GM23248 (cell line): ENCODE results near the gene KCNH5. TPM values are rescaled to one million over a fixed set of nuclear protein-coding genes. Genes with fewer than 3 reads are reported as not detected.

Source experiments
- DNase-seq: peaks from one replicate; pipeline ENCODE4 v3.0.0-alpha.2; 2015
- H2AFZ ChIP-seq: fragments of 200-600 bp; sonication (generic); 2 replicates; pipeline ENCODE4 v1.6.1; 2016; ENCODE audit warnings: antibody characterized with exemption
- H3F3A ChIP-seq: fragments of 200-600 bp; sonication (generic); 2 replicates; pipeline ENCODE4 v1.6.1; 2016; ENCODE audit warnings: mild to moderate bottlenecking, antibody characterized with exemption, mixed run types; ENCODE audit not compliant: insufficient read depth
- H3K27ac ChIP-seq: fragments of 200-600 bp; sonication (generic); 2 replicates; pipeline ENCODE4 v1.5.1; 2016; ENCODE audit warnings: mild to moderate bottlenecking
- H3K27me3 ChIP-seq: fragments of 200-600 bp; sonication (generic); replicated peaks from 2 replicates; pipeline ENCODE4 v1.6.1; 2016; ENCODE audit warnings: mild to moderate bottlenecking; ENCODE audit not compliant: insufficient read depth
- H3K36me3 ChIP-seq: fragments of 200-600 bp; sonication (generic); 2 replicates; pipeline ENCODE4 v1.6.1; 2016; ENCODE audit warnings: low read depth, mild to moderate bottlenecking
- H3K4me1 ChIP-seq: fragments of 200-600 bp; sonication (generic); 2 replicates; pipeline ENCODE4 v1.6.1; 2016; ENCODE audit warnings: mild to moderate bottlenecking; ENCODE audit not compliant: insufficient read depth
- H3K4me2 ChIP-seq: fragments of 200-600 bp; sonication (generic); one replicate; pipeline ENCODE4 v1.6.1; 2016; ENCODE audit warnings: mild to moderate bottlenecking; ENCODE audit not compliant: unreplicated experiment
- H3K4me3 ChIP-seq: fragments of 200-600 bp; sonication (generic); 2 replicates; pipeline ENCODE4 v1.5.1; 2016; ENCODE audit warnings: mild to moderate bottlenecking
- H3K79me2 ChIP-seq: fragments of 200-600 bp; sonication (generic); 2 replicates; pipeline ENCODE4 v1.6.1; 2016; ENCODE audit warnings: mild to moderate bottlenecking; ENCODE audit not compliant: insufficient read depth
- H3K9ac ChIP-seq: fragments of 200-600 bp; sonication (generic); 2 replicates; pipeline ENCODE4 v1.6.1; 2016; ENCODE audit warnings: mild to moderate bottlenecking
- H3K9me2 ChIP-seq: fragments of 200-600 bp; sonication (generic); 2 replicates; pipeline ENCODE4 v1.6.1; 2016; ENCODE audit warnings: mixed run types, mild to moderate bottlenecking, moderate library complexity; ENCODE audit not compliant: insufficient read depth
- H3K9me3 ChIP-seq: fragments of 200-600 bp; sonication (generic); one replicate; pipeline ENCODE4 v1.6.1; 2017; ENCODE audit warnings: low read depth
- H4K20me1 ChIP-seq: fragments of 200-600 bp; sonication (generic); 2 replicates; pipeline ENCODE4 v1.6.0; 2016; ENCODE audit not compliant: insufficient read depth
- EZH2 ChIP-seq: fragments of 200-600 bp; sonication (generic); IDR thresholded peaks from 2 replicates; pipeline ENCODE4 v1.6.1; 2018; ENCODE audit warnings: antibody characterized with exemption, mild to moderate bottlenecking; ENCODE audit not compliant: insufficient read depth, poor library complexity, severe bottlenecking
- EZH2phosphoT487 ChIP-seq: fragments of 200-600 bp; sonication (generic); IDR thresholded peaks from 2 replicates; pipeline ENCODE4 v1.6.1; 2018; ENCODE audit warnings: antibody characterized with exemption, moderate library complexity, mild to moderate bottlenecking, low read depth; ENCODE audit not compliant: insufficient read depth
- WGBS, 2 experiments: methylation state at CpG; one replicate each; pipeline ENCODE4 v1.1.6; 2015 to 2017; ENCODE audit warnings: low lambda C conversion rate in 2 of 2, low coverage in 1 of 2; ENCODE audit errors: missing lambda C conversion rate in 2 of 2; 5-methylcytosine and 5-hydroxymethylcytosine counted together
- in situ Hi-C: fragments of 300-500 bp; cut with MboI; formaldehyde crosslinking; loops from 2 replicates; pipeline ENCODE4 v1.15.0; 2020
- polyA plus RNA-seq: library from polyadenylated mRNA; unstranded; fragments of >200 nt; fragmentation: Nextera tagmentation; extraction: Ambion mirVana; gene quantifications from 2 replicates; pipeline ENCODE4 v1.2.1, GENCODE V29; 2016
- total RNA-seq: library from RNA; depleted of rRNA; stranded (reverse); fragments of >200 nt; shearing (Covaris generic); gene quantifications from 2 replicates; pipeline ENCODE4 v1.2.3, GENCODE V29; 2014

Gene KCNH5
- total and polyA plus RNA-seq, 2 experiments from 2014 or later: not detected

DNA sequence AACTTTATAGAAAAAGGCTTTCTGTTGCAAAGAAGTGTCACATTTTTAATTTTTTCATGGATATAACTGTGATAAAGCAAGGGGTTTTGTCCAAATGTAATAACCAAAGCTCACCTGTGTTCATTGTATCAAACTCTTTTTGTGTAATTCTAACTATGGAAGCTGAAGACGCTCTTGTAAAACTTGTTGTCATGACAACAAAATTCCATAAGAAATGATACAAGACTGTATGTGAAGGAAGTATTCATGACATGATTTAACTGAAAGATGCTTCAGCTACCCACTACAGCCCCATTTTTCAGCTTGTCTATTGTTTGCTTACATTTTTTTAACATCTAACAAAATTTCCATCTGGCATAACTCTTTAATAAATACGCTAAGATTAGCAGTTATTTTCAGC, 360.9 kb downstream of the KCNH5 start:
- 15 to 25% methylated on average over 2 of the region's 2 CpGs for WGBS, 2 experiments
- in situ Hi-C loops: no loop called here
- no peak overlapping the region for H3K4me3 ChIP-seq
- no peak overlapping the region for H2AFZ ChIP-seq
- H3K27me3 ChIP-seq: no peaks in the 10 kb centered on the region
- no peaks in the 10 kb centered on the region for H3K4me1 ChIP-seq
- DNase-seq: no peak
- no peak overlapping the region for H3K4me2 ChIP-seq
- no peak overlapping the region for H3K27ac ChIP-seq
- TF ChIP-seq EZH2phosphoT487 (no peak), EZH2 (no peak)
- H3K9me3 ChIP-seq: no peaks in the 10 kb centered on the region
- no peaks in the 10 kb centered on the region for H3F3A ChIP-seq
- H3K36me3 ChIP-seq: no peaks in the 10 kb centered on the region
- no peaks in the 10 kb centered on the region for H4K20me1 ChIP-seq
- H3K9me2 ChIP-seq: no peaks in the 10 kb centered on the region
- no peaks in the 10 kb centered on the region for H3K79me2 ChIP-seq
- no peak overlapping the region for H3K9ac ChIP-seq

DNA sequence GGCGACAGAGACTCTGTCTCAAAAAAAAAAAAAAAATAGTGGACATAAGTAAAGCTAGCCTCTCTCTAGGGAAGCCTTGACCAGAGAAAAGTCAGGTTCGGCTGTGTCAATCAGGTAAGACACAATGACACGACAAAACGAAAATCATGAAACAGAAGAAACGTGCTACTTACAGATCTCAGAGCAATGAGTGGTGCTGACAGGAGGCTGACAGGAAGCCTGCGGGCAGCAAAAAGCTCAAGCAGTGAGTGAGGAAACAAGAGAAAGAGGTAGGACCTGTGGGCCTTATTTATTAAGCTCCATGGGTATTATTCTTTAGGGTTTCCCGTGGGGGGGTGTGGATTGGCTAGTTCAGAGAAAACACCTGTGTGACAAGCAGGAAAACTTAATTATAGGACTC, 363.1 kb downstream of the KCNH5 start:
- H3K36me3 ChIP-seq: no peaks in the 10 kb centered on the region
- DNase-seq: no peak
- no peak overlapping the region for H3K9ac ChIP-seq
- WGBS, 2 experiments: 41 to 48% methylated on average over 7 of the region's 7 CpGs
- no peaks in the 10 kb centered on the region for H3K4me1 ChIP-seq
- no peaks in the 10 kb centered on the region for H3F3A ChIP-seq
- no peak overlapping the region for H2AFZ ChIP-seq
- H3K27me3 ChIP-seq: no peaks in the 10 kb centered on the region
- H3K9me3 ChIP-seq: no peaks in the 10 kb centered on the region
- H3K4me2 ChIP-seq: no peak overlapping the region
- in situ Hi-C loops: no loop called here
- H3K27ac ChIP-seq: no peak overlapping the region
- no peaks in the 10 kb centered on the region for H3K79me2 ChIP-seq
- H3K4me3 ChIP-seq: no peak overlapping the region
- no peaks in the 10 kb centered on the region for H3K9me2 ChIP-seq
- TF ChIP-seq EZH2 (no peak), EZH2phosphoT487 (no peak)
- no peaks in the 10 kb centered on the region for H4K20me1 ChIP-seq

DNA sequence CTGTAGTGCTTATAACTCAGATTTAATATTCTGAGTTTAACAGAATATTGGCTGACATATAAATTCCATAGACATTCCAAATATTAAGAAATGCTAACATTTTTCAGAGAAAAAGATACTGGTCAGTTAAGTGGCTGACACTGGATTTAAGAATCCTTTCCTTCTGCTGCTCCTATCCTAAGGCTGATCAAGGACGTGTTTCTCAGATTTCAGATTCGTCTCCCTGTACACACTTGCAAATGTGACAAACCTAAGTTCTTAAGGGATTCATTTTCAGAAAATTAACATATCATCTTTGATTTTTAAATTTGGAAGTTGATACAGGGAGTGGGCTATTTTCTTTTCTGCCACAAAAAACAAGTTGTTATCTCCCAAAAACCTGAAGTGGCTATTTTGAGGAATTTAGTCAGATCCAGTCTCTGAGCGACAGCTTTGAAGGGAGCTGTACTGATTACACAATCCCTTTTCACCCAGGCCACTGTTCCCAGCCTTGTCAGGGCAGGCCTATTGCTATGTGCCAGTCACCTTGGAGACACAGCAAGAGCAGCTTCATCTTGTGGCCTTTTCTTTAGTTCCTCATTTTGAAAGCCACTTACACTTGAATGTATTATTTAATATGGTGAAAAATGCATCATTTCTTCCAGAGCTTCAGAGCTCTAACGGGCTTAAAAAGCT, 370.6 kb downstream of the KCNH5 start:
- DNase-seq: no peak
- Histone ChIP-seq H3F3A (no peaks in the 10 kb centered on the region), H3K4me2 (no peak overlapping the region), H3K27ac (no peak overlapping the region), H4K20me1 (no peaks in the 10 kb centered on the region), H3K36me3 (no peaks in the 10 kb centered on the region), H3K9ac (no peak overlapping the region), H3K27me3 (no peaks in the 10 kb centered on the region), H3K79me2 (no peaks in the 10 kb centered on the region), H3K4me3 (no peak overlapping the region), H3K4me1 (no peaks in the 10 kb centered on the region), H3K9me2 (no peaks in the 10 kb centered on the region), H3K9me3 (no peaks in the 10 kb centered on the region), H2AFZ (no peak overlapping the region)
- WGBS, 2 experiments: 21% methylated on average over 4 of the region's 4 CpGs
- in situ Hi-C loops: no loop called here
- TF ChIP-seq EZH2 (no peak), EZH2phosphoT487 (no peak)

DNA sequence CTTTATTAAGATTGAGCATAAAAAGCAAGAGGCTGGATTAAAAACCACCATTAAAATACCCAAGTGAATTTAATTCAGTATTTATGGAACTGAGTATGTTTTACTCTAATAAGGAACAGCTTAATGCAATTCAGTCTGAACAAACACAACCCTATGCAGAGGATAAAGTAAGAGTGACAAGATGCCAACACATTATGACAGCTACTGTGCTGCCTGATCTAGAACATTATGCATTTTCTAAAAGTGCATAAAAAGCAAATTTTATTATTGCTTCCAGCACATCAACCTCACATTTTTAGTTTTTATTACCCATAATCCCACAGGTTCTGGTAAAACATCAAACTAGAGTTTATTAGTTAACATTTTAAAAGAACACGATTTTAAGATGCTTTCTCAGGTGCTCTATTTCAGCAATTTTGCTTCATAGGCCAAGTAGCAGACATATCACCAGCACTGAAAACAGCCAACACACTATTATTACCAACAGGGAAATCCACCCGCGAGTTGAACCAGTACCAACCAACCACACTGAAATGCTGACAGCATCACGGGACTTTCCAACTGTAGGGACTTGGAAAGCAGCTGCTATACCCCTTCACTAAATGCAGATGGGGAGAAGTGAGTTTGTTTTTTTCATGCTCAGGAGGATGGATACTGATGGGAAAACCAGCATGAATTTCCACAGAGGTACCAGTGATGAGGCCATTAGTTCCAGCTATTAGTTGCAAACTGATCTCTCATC, 372.1 kb downstream of the KCNH5 start:
- TF ChIP-seq EZH2phosphoT487 (no peak), EZH2 (no peak)
- in situ Hi-C loops: no loop called here
- Histone ChIP-seq H3K4me2 (no peak overlapping the region), H2AFZ (no peak overlapping the region), H3K79me2 (no peaks in the 10 kb centered on the region), H3K36me3 (no peaks in the 10 kb centered on the region), H3K9ac (no peak overlapping the region), H3K4me3 (no peak overlapping the region), H3K9me3 (no peaks in the 10 kb centered on the region), H4K20me1 (no peaks in the 10 kb centered on the region), H3K27ac (no peak overlapping the region), H3K27me3 (no peaks in the 10 kb centered on the region), H3F3A (no peaks in the 10 kb centered on the region), H3K9me2 (no peaks in the 10 kb centered on the region), H3K4me1 (no peaks in the 10 kb centered on the region)
- no peak for DNase-seq
- 33 to 41% methylated on average over 4 of the region's 4 CpGs for WGBS, 2 experiments
